Gastroesophageal sphincter (tissue), 4 donors: ENCODE data around the gene NANOS2. TPM values are rescaled to one million over a fixed set of nuclear protein-coding genes. Genes with fewer than 3 reads are reported as not detected.

Source experiments
- ATAC-seq: fragments of 150-250 bp; one replicate; pipeline ENCODE4 v1.9.1; 2016; ENCODE audit warnings: mild to moderate bottlenecking, moderate library complexity
- H3K27ac ChIP-seq, 4 donors: fragments of 200-600 bp; sonication (generic) in 3 of 4; 1 replicate in 3 of 4; 2 replicates in 1 of 4; pipeline ENCODE4 v1.5.1; 2016 to 2019
- H3K27me3 ChIP-seq: fragments of 200-600 bp; sonication (generic); one replicate; pipeline ENCODE4 v1.5.1; 2019
- H3K36me3 ChIP-seq, 2 donors: fragments of 200-600 bp; sonication (generic); one replicate each; pipeline ENCODE4 v1.5.1; 2019; ENCODE audit warnings: control low read depth in 1 of 2
- H3K4me1 ChIP-seq, 3 donors: fragments of 200-600 bp; sonication (generic); 1 replicate in 2 of 3; 2 replicates in 1 of 3; pipeline ENCODE4 v1.5.1; 2016 to 2019; ENCODE audit warnings: control low read depth in 2 of 3
- H3K4me3 ChIP-seq, 2 donors: fragments of 200-600 bp; sonication (generic); one replicate each; pipeline ENCODE4 v1.5.1; 2019; ENCODE audit warnings: mild to moderate bottlenecking in 1 of 2, moderate library complexity in 1 of 2
- H3K9me3 ChIP-seq, 3 donors: fragments of 200-600 bp; sonication (generic); one replicate each; pipeline ENCODE4 v1.5.1; 2017 to 2019; ENCODE audit warnings: control low read depth in 2 of 3
- EP300 ChIP-seq: sonication (generic); formaldehyde crosslinking; IDR thresholded peaks from one replicate; pipeline ENCODE4 v1.6.1; 2017; ENCODE audit warnings: antibody characterized with exemption, mild to moderate bottlenecking
- POLR2A ChIP-seq, 2 donors: fragments of 450-650 bp; IDR thresholded peaks; one replicate each; pipeline ENCODE4 v1.6.1; 2017; ENCODE audit warnings: antibody characterized with exemption in 2 of 2, mild to moderate bottlenecking in 2 of 2, moderate library complexity in 1 of 2
- POLR2AphosphoS5 ChIP-seq: sonication (generic); formaldehyde crosslinking; IDR thresholded peaks from one replicate; pipeline ENCODE4 v1.6.1; 2017; ENCODE audit warnings: antibody characterized with exemption
- WGBS, 2 donors: methylation state at CpG; one replicate each; pipeline ENCODE4 v1.1.5; 2018; ENCODE audit warnings: low coverage in 1 of 2; 5-methylcytosine and 5-hydroxymethylcytosine counted together
- total RNA-seq, 4 donors: library from RNA; depleted of rRNA; stranded (reverse); fragments of >200 nt; gene quantifications; one replicate each; pipeline ENCODE4 v1.1.0, GENCODE V29; 2016
- TF ChIP-seq, protein P1 (sequence below), 4 experiments: fragments of 200-600 bp in 2 of 4; fragments of 450-650 bp in 2 of 4; sonication (generic) in 1 of 4; IDR thresholded peaks; one replicate each; pipeline ENCODE4 v1.5.1; 2017 to 2019; ENCODE audit warnings: antibody characterized with exemption in 4 of 4, mild to moderate bottlenecking in 2 of 4, moderate library complexity in 2 of 4

NANOS2 gene
- total RNA-seq, 4 donors from 2014 or later: not detected

DNA sequence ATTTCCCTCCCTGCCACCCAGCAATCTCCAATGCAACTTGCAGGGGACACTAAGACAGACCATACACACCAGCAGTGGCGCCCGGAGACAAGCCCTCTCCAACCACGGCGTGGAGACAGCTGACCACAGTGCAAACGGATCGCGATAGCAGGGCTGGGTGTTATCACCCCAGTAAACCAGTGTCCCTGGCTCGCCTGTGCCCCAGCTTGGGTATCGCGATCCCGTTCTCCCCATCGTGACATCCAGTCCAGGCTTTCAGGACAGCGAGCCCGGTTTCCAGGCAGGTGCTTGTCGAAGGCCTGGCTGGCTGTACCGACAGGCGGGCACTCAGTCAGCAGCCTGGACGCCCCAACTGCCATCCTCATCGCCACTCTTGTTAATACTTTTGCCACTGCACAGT, 20.7 kb upstream of the NANOS2 start:
- no peak for ATAC-seq
- H3K27me3 ChIP-seq: peaks cover 96% of the 10 kb centered on the region
- no peak for TF ChIP-seq POLR2AphosphoS5
- TF ChIP-seq EP300: no peak
- TF ChIP-seq POLR2A (IDR thresholded peaks at IDR 0.05): no peak
- TF ChIP-seq, protein P1, sequence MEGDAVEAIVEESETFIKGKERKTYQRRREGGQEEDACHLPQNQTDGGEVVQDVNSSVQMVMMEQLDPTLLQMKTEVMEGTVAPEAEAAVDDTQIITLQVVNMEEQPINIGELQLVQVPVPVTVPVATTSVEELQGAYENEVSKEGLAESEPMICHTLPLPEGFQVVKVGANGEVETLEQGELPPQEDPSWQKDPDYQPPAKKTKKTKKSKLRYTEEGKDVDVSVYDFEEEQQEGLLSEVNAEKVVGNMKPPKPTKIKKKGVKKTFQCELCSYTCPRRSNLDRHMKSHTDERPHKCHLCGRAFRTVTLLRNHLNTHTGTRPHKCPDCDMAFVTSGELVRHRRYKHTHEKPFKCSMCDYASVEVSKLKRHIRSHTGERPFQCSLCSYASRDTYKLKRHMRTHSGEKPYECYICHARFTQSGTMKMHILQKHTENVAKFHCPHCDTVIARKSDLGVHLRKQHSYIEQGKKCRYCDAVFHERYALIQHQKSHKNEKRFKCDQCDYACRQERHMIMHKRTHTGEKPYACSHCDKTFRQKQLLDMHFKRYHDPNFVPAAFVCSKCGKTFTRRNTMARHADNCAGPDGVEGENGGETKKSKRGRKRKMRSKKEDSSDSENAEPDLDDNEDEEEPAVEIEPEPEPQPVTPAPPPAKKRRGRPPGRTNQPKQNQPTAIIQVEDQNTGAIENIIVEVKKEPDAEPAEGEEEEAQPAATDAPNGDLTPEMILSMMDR (IDR thresholded peaks at IDR 0.05): no peak

DNA sequence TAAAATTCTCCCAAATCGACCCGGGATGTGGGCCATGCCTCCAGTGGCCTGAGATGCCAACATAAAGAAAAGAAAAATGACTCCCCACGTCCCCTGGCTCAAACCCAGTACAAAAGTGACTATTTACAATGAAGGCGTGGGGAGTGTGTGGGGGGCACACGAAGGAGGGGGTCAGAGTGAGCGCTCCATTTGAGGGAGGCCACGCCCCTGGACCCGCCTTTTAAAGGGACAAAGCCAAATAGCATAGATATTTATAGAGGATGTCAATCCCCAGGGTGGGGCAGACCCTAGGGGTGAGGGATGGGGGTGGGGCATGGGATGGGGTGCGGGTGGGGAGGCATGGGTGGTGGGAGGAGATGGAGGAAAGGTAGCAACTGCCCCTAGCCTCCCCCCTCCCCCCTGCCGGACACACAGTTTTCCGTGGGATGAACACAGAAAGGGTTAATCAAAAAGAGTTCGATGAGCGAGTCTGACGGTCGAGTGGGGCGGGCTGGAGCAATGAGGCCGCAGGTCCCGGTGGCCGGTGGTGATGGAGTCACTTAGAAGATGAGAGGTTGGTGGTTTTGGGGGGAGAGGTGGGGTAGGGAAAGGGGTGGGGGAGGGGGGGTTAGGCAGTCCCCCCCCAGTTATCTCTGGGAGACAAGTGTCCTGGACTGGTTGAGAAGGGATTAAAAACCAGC, 20.1 kb upstream of the NANOS2 start:
- Histone ChIP-seq H3K27me3 (peaks cover 92% of the 10 kb centered on the region), H3K9me3 (peaks cover 0 to 7% (median 0%) of the 10 kb centered on the region in 3 donors), H3K27ac (no peak overlapping the region), H3K36me3 (no peaks in the 10 kb centered on the region), H3K4me3 (no peak overlapping the region), H3K4me1 (no peaks in the 10 kb centered on the region)
- ATAC-seq: no peak
- WGBS, 2 donors: 20 to 32% methylated on average over 4 to 8 of the region's 19 CpGs
- TF ChIP-seq EP300 (no peak), POLR2AphosphoS5 (no peak), POLR2A (IDR thresholded peaks at IDR 0.05) (no peak)
- TF ChIP-seq, protein P1 (IDR thresholded peaks at IDR 0.05): no peak

More for the DNA sequence above, 20.7 kb upstream of the NANOS2 start:
- Histone ChIP-seq H3K36me3 (no peaks in the 10 kb centered on the region), H3K4me1 (no peaks in the 10 kb centered on the region), H3K9me3 (peaks cover 0 to 7% (median 0%) of the 10 kb centered on the region in 3 donors), H3K4me3 (no peak overlapping the region), H3K27ac (no peak overlapping the region)
- WGBS, 2 donors: 41 to 57% methylated on average over 5 to 7 of the region's 19 CpGs

DNA sequence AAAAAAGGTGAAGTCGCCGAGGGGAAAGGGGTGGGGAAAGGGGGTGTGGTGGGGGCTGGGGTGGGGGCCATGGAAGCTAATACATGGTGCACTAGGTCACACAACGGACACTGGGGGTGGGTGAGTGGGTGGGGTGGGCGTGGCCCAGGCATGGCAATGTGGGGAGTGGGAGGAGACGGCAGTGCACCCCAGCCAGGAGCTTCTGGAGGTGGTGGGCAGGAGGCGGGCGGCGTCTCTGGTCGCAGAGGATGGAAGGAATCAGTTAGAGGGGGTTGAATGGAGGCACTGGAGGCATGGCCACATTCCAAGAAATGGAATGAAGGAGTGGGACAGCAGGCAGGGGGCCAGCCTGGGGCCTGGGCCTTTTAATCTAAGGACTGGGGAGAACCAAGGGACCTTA, 19.2 kb upstream of the NANOS2 start:
- Histone ChIP-seq H3K9me3 (peaks cover 0 to 7% (median 0%) of the 10 kb centered on the region in 3 donors), H3K36me3 (no peaks in the 10 kb centered on the region), H3K27me3 (peaks cover 82% of the 10 kb centered on the region), H3K27ac (no peak overlapping the region), H3K4me1 (no peaks in the 10 kb centered on the region), H3K4me3 (no peak overlapping the region)
- TF ChIP-seq EP300 (no peak), POLR2AphosphoS5 (no peak), POLR2A (IDR thresholded peaks at IDR 0.05) (no peak)
- TF ChIP-seq, protein P1 (IDR thresholded peaks at IDR 0.05): no peak
- ATAC-seq: no peak
- 57 to 81% methylated on average over 4 to 9 of the region's 9 CpGs for WGBS, 2 donors

DNA sequence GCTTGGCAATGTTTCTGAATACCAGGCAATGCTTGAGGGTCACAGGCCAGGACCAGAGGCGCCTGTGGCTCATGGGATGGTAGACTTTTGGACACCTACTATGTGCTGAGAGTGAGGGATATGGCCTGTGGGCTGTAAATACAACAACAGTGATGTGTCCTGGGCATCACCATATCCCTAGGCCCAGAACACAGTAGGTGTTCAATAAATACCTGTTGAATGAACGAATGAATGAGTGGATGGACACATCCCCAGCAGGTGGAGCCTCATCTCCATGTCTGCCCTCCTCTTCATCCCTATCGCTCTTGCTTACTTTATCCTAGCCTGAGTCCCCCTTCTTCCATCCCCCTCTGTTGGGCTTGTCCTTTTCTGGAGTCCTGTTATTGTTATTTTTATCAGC, 16.5 kb upstream of the NANOS2 start:
- no peak for TF ChIP-seq POLR2AphosphoS5
- TF ChIP-seq EP300: no peak
- TF ChIP-seq, protein P1 (IDR thresholded peaks at IDR 0.05): no peak
- TF ChIP-seq POLR2A (IDR thresholded peaks at IDR 0.05): no peak
- 54 to 70% methylated on average over 2 to 3 of the region's 3 CpGs for WGBS, 2 donors
- H3K4me3 ChIP-seq: no peak overlapping the region
- peaks cover 0 to 8% (median 0%) of the 10 kb centered on the region in 3 donors for H3K4me1 ChIP-seq
- H3K27me3 ChIP-seq: peaks cover 55% of the 10 kb centered on the region
- H3K27ac ChIP-seq: no peak overlapping the region
- no peaks in the 10 kb centered on the region for H3K9me3 ChIP-seq
- no peak for ATAC-seq
- H3K36me3 ChIP-seq: no peaks in the 10 kb centered on the region

DNA sequence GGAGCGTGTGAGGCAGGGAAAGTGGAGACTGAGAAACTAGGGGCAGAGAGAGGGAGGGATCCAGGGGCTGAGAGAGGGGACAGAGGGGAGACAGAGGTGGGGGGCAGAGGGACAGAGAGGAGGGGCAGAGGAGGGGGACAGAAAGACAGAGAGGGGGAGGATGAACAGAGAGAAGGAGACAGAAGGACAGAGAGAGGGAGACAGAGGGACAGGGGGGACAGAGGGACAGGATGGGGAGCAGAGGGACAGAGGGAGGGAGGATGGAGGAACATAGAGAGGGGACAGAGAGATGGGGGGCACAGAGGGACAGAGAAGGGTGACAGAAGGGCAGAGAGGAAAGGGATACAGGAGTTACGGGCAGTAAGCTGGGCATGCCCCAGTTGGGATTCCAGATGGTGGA, 14.7 kb upstream of the NANOS2 start:
- TF ChIP-seq EP300: no peak
- no peak for TF ChIP-seq POLR2AphosphoS5
- TF ChIP-seq POLR2A (IDR thresholded peaks at IDR 0.05): no peak
- TF ChIP-seq, protein P1 (IDR thresholded peaks at IDR 0.05): no peak
- 58 to 100% methylated on average over 1 to 2 of the region's 2 CpGs for WGBS, 2 donors
- Histone ChIP-seq H3K27me3 (peaks cover 37% of the 10 kb centered on the region), H3K4me3 (no peak overlapping the region), H3K9me3 (no peaks in the 10 kb centered on the region), H3K4me1 (peaks cover 0 to 8% (median 0%) of the 10 kb centered on the region in 3 donors), H3K36me3 (no peaks in the 10 kb centered on the region), H3K27ac (no peak overlapping the region)
- ATAC-seq: no peak
